Ovary (tissue), 3 donors: ENCODE results near the gene TTLL6.

Source experiments
- POLR2A ChIP-seq: fragments of 450-650 bp; IDR thresholded peaks from one replicate; pipeline ENCODE4 v1.6.1; 2017; ENCODE audit warnings: antibody characterized with exemption, mild to moderate bottlenecking, moderate library complexity
- TF ChIP-seq, protein P1 (sequence below), 3 donors: fragments of 450-650 bp in 2 of 3; fragments of 200-600 bp in 1 of 3; IDR thresholded peaks; one replicate each; pipeline versions ENCODE4 v1.5.1 to v1.8.0; 2016 to 2022; ENCODE audit warnings: antibody characterized with exemption in 3 of 3, mild to moderate bottlenecking in 1 of 3
- donor health status: DM: no; HTN: no; CAD: no.

DNA sequence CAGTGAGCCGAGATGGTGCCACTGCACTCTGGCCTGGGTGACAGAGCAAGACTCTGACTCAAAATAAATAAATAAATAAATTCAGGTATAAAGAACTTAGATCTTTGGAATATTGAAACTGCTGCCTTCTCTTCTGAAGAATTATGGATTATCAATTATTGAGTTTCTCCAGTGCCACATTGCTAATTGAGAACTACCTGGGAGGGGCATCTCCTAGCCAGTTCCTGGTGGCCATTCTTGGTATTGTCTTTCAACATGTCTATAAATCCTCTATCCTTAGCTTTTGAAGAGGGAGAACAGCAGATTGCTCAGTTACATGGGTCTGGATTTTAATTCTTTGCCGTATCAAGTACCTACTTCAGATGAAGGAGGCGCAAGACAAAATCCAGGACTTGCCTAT lies 43.0 kb upstream of the TTLL6 start:
- TF ChIP-seq, protein P1, sequence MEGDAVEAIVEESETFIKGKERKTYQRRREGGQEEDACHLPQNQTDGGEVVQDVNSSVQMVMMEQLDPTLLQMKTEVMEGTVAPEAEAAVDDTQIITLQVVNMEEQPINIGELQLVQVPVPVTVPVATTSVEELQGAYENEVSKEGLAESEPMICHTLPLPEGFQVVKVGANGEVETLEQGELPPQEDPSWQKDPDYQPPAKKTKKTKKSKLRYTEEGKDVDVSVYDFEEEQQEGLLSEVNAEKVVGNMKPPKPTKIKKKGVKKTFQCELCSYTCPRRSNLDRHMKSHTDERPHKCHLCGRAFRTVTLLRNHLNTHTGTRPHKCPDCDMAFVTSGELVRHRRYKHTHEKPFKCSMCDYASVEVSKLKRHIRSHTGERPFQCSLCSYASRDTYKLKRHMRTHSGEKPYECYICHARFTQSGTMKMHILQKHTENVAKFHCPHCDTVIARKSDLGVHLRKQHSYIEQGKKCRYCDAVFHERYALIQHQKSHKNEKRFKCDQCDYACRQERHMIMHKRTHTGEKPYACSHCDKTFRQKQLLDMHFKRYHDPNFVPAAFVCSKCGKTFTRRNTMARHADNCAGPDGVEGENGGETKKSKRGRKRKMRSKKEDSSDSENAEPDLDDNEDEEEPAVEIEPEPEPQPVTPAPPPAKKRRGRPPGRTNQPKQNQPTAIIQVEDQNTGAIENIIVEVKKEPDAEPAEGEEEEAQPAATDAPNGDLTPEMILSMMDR (IDR thresholded peaks at IDR 0.05): no peak
- TF ChIP-seq POLR2A: no peak
